Activated T-helper 2 cell treated with anti-CD3 and anti-CD28 coated beads, Interferon-gamma antibody, Interleukin-2, Interleukin-4, amounts not matched to agents 10 μg/mL and 5 μg/mL and 100 μg/mL, durations not matched to agents 14 hours and 24 hours and 36 hours (primary cell): Measurements from ENCODE around the gene TUFM. TPM values are rescaled to one million over a fixed set of nuclear protein-coding genes. Genes with fewer than 3 reads are reported as not detected.

Experiments used
- DNase-seq: peaks from one replicate; pipeline ENCODE4 v3.0.0; 2021; ENCODE audit warnings: low spot score
- H3K27ac Mint-ChIP-seq: one replicate; pipeline ENCODE4 v1.8.0; 2021; ENCODE audit warnings: mixed read lengths
- H3K27me3 Mint-ChIP-seq: one replicate; pipeline ENCODE4 v1.8.0; 2021; ENCODE audit warnings: low read depth, mixed read lengths
- H3K36me3 Mint-ChIP-seq: one replicate; pipeline ENCODE4 v1.8.0; 2021; ENCODE audit warnings: low read depth, mixed read lengths
- H3K4me1 Mint-ChIP-seq: one replicate; pipeline ENCODE4 v1.8.0; 2021; ENCODE audit warnings: low read depth, mixed read lengths
- H3K4me3 Mint-ChIP-seq: one replicate; pipeline ENCODE4 v1.8.0; 2021; ENCODE audit warnings: low read depth, mild to moderate bottlenecking, moderate library complexity, mixed read lengths
- H3K9me3 Mint-ChIP-seq: one replicate; pipeline ENCODE4 v1.8.0; 2021; ENCODE audit warnings: mixed read lengths
- intact Hi-C: fragments of 100-400 bp; cut with micrococcal nuclease; formaldehyde crosslinking; loops from one replicate; pipeline ENCODE4 v1.15.1; 2023
- total RNA-seq: library from RNA; stranded (reverse); gene quantifications from 2 replicates; pipeline ENCODE4 v1.2.3, GENCODE V29; 2022

TUFM gene
- total RNA-seq, 1 donor from 2014 or later, result 202 TPM

DNA sequence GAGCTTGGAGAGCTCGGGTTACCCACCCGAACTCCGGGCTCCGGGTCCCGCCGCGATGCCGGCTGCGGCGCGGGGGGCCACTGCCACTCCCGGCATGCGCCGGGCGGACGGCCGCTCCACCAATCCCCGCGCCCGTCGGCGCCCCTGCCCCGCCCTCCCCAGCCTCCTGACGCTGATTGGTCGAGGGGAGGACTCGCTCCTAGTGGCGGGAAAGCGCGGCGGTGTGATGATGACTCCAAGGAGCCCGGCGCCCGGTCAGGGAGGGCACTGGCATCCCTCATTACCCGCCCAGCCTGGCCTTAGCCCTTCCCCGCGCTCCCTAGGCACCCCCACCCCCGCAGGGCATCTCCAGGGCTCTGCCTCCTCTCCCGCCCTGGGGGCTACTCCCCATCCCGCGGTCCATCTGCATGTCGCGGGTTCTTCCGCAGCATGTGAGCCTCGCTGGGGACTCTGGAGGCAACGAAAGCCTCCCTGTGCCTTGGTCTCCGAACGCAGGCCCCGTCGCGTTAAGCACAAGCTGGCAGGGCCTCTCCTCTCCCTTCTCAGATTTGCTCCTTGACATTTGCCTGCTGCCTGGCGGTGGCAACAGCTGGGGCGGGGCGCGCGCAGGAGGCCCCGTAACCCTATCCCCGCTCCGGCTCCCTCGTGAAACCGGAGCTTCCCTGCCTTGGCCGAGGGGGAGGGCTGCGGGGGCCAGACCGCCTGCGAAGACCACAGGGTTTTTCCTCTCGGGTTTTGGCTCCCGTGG lies 33.9 kb upstream of the TUFM start:
- Mint-ChIP-seq H3K4me3 (peak overlapping the region; percentile 89), H3K9me3 (no peaks in the 10 kb centered on the region), H3K27ac (peak overlapping the region; percentile 52), H3K36me3 (peaks cover 5% of the 10 kb centered on the region), H3K4me1 (peaks cover 15% of the 10 kb centered on the region), H3K27me3 (peaks cover 2% of the 10 kb centered on the region)
- DNase-seq, result peak; percentile 81
- intact Hi-C loops, result loop anchor here (1.0 to 2.0 kb wide), 2 partner anchors 17 to 65 kb away; partner anchors contain the start of gene SH2B1

DNA sequence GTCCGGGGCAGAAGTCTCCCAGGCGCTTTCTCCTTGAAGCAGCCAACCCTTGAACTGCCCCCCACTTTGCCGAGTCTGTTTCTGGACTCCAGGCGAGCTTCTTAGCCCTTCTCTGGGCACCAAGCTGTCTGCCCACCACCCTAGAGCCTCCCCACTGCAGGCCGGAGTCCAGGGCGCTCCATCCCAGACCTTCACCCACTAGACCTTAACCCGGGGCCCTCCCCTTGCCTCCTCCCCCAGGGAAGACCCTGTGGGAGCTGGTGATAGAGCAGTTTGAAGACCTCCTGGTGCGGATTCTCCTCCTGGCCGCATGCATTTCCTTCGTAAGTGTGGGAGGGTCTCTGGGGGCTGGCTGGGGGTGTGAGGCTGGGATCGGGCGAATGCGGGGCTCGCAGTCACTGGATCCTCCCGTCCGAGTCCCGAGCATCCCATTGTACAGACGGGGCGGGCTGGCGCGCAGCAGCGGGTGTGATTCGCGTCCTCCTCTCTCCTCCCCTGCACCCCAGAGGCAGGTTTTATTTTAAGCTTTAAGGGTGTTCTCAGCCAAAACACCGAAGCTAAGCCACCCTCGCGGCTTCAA lies 33.2 kb upstream of the TUFM start:
- Mint-ChIP-seq H3K4me1 (peaks cover 15% of the 10 kb centered on the region), H3K27ac (peak overlapping the region; percentile 49), H3K27me3 (peaks cover 2% of the 10 kb centered on the region), H3K36me3 (peaks cover 6% of the 10 kb centered on the region), H3K9me3 (no peaks in the 10 kb centered on the region), H3K4me3 (peak overlapping the region; percentile 89)
- DNase-seq, result no peak
- intact Hi-C loops, result loop anchor here (2.0 kb wide), 1 partner anchor 17 kb away; the partner anchor contains the start of gene SH2B1

DNA sequence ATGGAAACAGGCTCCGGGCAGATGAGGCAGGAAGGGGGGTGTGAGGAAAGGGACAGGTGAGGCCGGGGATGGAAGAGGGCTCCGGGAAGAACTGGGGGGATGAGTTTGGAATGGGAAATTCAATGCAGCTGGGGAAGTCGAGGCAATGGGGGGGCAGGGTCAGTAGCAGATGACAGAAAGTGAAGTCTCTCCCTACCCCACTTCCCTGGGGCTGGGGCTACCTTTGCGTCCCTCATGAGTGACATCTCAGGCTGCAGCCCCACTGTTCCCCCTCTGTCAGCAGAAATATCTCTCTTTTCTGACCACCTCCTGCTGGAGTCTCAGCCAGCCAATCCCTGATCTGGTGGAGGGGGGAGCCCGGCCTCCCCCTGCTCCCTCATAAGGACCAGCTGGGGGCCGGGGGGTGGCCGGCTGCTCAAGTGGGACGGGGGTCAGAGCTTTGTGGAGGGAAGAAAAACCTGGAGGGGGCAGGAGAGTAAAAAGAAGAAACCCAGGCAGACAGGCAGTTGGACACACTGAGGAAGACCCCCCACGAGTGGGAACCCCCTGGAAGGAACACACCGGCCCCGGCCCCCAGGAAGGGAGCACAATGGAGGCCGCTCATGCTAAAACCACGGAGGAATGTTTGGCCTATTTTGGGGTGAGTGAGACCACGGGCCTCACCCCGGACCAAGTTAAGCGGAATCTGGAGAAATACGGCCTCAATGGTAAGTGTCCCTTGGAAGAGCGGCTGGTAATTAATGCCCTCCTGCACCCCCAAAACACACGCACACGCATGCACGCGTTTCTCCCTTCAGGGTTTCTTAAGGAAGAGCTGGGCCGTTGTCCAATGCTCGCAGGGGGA lies 32.2 kb upstream of the TUFM start, which contains the start of gene ATP2A1:
Gene ATP2A1 (plus strand): TSS at position 406 of the 844 bp plus-strand sequence. CDS start 184 bp downstream, at position 590.
- Mint-ChIP-seq H3K27ac (peak within 1 kb of the TSS; percentile 49), H3K4me1 (peaks cover 15% of the 10 kb centered on the region), H3K36me3 (peaks cover 13% of the 10 kb centered on the region), H3K9me3 (no peaks in the 10 kb centered on the region), H3K4me3 (peak within 1 kb of the TSS; percentile 89), H3K27me3 (peaks cover 2% of the 10 kb centered on the region)
- intact Hi-C loops, result loop anchor here (2.0 kb wide), 1 partner anchor 16 kb away; the partner anchor contains the start of gene SH2B1
- DNase-seq, result no peak

DNA sequence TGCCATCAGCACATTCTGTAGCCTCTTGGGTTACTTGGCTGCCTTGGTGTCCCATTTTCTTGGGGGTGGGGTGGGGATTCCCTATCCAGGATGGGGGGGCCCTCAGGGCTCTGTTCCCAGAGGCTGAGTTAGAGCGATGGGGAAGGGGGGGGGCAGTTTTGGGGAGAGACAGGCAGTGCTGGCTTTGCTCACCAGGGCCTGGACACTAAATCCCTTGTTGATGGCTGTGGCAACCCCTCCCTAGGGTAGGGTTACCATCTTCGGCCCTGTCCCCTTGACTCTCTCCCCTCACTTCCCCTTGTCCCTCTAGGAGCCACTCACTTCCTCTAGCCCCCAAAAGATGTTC lies 31.5 kb upstream of the TUFM start:
- intact Hi-C loops, result no loop called here
- Mint-ChIP-seq H3K9me3 (no peaks in the 10 kb centered on the region), H3K27ac (no peak overlapping the region), H3K36me3 (peaks cover 19% of the 10 kb centered on the region), H3K27me3 (peaks cover 2% of the 10 kb centered on the region), H3K4me3 (peak overlapping the region; percentile 35), H3K4me1 (peaks cover 15% of the 10 kb centered on the region)
- no peak for DNase-seq

DNA sequence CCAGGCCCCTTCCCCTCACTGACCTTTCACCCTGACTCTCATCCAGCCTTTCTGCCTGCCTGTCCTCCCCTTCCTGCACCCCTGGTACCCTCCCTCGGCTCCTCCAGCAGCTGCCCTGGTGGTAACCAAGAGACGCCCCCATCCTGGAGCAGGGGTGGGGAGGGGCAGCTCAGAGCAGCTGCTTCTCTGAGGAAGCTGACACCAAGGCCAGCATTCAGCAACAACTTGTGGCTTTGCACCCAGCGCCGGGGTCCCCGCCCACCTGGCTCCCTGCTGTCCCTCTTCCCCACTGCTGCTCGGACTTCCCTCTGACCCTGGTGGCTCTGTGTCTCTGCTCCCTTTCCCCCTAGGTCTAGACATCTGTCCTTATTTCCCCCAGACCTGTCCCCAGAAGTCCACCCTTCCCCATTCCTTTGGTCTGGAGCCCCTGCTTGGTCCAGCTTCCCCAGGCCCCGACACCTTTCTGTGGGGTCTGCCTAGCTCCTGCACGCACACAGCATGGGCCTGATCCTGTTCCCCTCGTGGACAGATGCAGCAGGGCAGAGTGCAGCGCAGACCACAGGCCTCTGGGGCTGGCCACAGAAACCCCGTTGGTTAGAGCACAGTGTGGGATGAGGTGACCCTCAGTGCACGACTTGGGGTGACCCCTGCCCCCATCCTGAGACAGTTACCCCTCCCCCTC lies 31.0 kb upstream of the TUFM start:
- Mint-ChIP-seq H3K27ac (no peak overlapping the region), H3K4me3 (no peak overlapping the region), H3K36me3 (peaks cover 19% of the 10 kb centered on the region), H3K27me3 (peaks cover 2% of the 10 kb centered on the region), H3K4me1 (peaks cover 15% of the 10 kb centered on the region), H3K9me3 (no peaks in the 10 kb centered on the region)
- intact Hi-C loops, result no loop called here
- no peak for DNase-seq

DNA sequence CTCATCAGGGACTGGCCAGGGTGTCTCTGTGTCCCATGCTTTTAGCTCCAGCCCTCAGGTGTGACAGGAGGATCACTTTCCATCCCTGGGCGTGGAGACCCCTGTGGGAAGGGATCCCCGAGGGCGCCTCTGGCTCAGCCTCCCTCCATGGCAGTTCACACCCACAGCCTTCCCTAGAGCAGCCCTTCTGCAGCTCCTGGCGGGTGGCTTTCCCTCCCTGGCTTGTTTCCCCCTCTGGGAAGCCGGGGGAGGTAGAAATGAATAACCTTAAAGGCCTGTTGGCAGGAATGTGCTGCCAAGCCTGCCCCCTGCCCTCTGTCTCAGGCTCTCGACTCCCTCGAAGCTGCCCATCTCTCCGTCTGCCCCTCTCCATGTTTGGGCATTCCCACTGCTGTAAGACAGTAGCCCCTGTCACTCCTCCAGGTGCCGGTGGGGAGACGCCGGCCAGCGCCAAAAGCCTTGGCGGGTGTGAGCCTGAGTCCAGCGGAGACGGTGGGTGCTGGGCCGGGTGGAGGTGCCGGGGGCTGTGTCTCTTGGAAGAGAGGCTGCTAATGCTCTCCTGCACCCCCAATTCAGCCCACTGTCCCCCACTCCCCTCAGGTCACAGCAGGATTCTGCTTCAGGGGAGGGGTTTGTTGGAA lies 30.0 kb upstream of the TUFM start:
- intact Hi-C loops, result no loop called here
- no peak overlapping the region for H3K4me3 Mint-ChIP-seq

DNA sequence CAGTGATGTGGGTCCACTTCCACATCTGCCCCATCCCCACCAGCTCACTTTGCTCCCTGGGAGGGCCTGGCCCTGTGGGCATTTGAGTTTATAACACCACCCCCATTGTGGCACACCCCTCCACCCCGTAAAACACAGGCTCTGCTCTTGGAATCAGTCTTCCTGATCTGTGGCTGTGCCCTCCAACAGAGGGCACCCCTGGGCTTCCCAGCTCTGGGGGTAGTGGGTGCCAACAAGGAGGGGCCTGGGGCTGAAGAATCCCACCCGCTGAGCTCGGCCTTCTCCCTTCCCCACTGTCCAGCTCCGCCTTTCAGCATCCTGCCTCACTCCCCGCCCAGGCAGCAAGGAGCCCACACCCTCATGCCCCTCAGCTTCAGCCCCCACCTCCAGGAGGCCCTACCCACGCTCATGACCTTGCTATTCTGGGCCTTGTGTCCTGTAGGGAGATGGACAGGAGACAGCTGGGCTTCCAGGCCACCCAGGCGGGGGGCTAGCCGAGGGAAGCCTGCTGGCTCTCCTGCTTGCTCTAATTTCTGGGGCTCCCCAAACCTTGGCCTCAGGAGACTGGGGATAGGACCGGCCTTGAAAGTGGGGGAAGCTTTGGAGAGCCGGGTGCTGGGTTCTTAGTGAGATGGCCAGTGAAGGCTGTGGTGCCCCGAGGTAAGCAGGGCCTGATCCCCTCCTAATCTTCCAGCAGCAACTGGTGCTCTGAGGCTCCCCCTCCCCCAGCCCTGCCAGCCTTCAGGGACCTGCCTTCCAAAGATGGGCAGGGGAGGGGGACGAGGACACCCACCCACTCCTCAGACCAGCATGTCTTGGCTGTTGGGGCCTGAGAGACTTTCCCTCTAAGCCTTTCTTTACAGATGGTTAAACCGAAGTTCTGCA lies 29.2 kb upstream of the TUFM start:
- Mint-ChIP-seq H3K27ac (no peak overlapping the region), H3K4me3 (no peak overlapping the region), H3K4me1 (peaks cover 10% of the 10 kb centered on the region), H3K9me3 (no peaks in the 10 kb centered on the region), H3K36me3 (peaks cover 24% of the 10 kb centered on the region), H3K27me3 (no peaks in the 10 kb centered on the region)
- DNase-seq, result no peak
- intact Hi-C loops, result no loop called here

More for the DNA sequence above, 30.0 kb upstream of the TUFM start:
- peaks cover 15% of the 10 kb centered on the region for H3K4me1 Mint-ChIP-seq
- H3K27me3 Mint-ChIP-seq, result peaks cover 2% of the 10 kb centered on the region
- no peak overlapping the region for H3K27ac Mint-ChIP-seq
- DNase-seq, result no peak
- no peaks in the 10 kb centered on the region for H3K9me3 Mint-ChIP-seq
- peaks cover 19% of the 10 kb centered on the region for H3K36me3 Mint-ChIP-seq

DNA sequence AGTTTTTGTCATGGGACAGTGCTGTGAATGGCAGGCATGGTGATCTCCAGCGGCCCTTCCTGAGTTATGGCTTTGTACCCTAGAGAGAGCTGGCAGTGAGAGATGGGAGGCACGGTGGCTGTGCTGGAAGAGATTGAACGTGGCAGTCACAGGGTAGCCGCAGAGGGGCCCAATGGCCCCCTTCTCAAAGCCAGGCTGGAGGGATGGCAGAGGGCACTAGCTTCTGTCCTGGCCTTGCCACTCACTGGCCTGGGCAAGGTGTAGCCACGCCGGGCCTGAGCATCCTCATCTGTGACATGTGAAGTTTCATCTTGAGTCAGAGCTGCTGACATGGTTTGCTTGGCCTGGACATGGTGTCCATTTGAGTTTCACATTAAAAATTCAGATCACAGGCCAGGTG lies 28.3 kb upstream of the TUFM start:
- H3K4me1 Mint-ChIP-seq, result peaks cover 8% of the 10 kb centered on the region
- intact Hi-C loops, result no loop called here
- H3K4me3 Mint-ChIP-seq, result no peak overlapping the region
- no peak for DNase-seq
- H3K9me3 Mint-ChIP-seq, result no peaks in the 10 kb centered on the region
- peaks cover 34% of the 10 kb centered on the region for H3K36me3 Mint-ChIP-seq
- H3K27ac Mint-ChIP-seq, result no peak overlapping the region
- H3K27me3 Mint-ChIP-seq, result no peaks in the 10 kb centered on the region

DNA sequence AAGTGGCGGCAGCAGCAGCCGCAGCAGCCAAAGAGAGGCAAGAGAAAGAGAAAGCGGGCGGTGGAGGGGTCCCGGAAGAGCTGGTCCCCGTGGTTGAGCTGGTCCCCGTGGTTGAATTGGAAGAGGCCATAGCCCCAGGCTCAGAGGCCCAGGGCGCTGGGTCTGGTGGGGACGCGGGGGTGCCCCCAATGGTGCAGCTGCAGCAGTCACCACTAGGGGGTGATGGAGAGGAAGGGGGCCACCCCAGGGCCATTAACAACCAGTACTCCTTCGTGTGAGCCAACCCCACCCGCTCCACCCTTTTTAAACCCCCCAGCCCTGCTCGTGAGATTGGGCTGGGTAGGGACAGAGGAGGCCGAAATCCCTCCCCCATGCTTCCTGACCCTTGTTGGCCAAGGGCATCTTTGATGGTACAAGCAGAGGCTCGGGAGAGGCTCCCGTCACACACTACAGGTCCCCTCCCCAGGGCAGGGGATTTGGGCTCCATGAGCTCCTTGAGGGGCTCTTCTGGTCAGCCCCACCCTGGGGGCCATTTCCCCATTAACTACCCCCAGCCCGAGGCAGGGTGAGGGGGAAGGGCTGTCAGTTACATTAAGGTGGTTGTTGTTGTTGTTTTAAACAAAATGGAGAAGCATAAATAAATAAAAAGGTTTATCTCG lies 27.5 kb upstream of the TUFM start:
- intact Hi-C loops, result no loop called here
- Mint-ChIP-seq H3K4me3 (no peak overlapping the region), H3K36me3 (peaks cover 39% of the 10 kb centered on the region), H3K27me3 (no peaks in the 10 kb centered on the region), H3K27ac (no peak overlapping the region), H3K4me1 (peaks cover 4% of the 10 kb centered on the region), H3K9me3 (no peaks in the 10 kb centered on the region)
- peak; percentile 48 for DNase-seq

DNA sequence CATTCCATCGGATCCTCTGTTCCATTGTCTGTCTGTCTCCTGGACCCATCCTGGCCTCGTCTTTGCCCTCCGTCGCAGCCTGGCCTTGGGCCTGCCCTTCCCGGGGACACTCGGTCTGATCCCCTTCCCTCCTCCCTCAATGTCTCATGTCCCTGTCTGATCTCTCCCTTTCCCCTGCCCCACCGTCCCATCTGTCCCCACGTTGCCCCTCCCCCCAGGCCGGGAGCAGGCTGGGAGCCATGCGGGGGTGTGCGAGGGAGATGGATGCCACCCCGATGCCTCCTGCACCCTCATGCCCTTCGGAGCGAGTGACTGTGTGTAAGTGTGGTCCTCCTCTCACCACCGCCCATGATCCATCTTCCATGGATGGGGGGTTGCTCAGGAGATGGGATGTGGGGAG lies 26.8 kb upstream of the TUFM start:
- intact Hi-C loops, result no loop called here
- peaks cover 39% of the 10 kb centered on the region for H3K36me3 Mint-ChIP-seq

DNA sequence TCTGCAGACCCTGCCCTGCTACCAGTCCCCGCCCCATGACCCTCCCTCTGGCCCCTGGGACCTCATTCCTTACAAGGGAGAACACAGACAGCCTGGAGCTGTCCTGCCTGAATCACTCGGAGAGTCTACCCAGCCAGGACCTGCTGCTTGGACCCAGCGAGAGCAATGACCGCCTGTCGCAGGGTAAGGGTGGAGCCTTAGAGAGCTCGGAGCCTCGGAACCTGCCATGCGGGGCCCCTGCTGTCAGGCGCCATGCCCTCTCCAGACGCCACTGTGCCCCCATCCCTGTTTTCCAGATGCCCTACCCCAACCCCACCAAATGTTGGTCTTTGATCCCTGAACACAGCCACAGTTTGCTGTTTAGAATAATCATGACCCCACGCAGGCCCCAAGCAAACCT lies 23.1 kb upstream of the TUFM start:
- H3K9me3 Mint-ChIP-seq, result no peaks in the 10 kb centered on the region
- no peak overlapping the region for H3K4me3 Mint-ChIP-seq
- H3K36me3 Mint-ChIP-seq, result peaks cover 39% of the 10 kb centered on the region
- H3K4me1 Mint-ChIP-seq, result peaks cover 2% of the 10 kb centered on the region
- H3K27ac Mint-ChIP-seq, result no peak overlapping the region
- intact Hi-C loops, result no loop called here
- no peak for DNase-seq
- H3K27me3 Mint-ChIP-seq, result no peaks in the 10 kb centered on the region

More for the DNA sequence above, 26.8 kb upstream of the TUFM start:
- DNase-seq, result no peak
- no peak overlapping the region for H3K27ac Mint-ChIP-seq
- H3K27me3 Mint-ChIP-seq, result no peaks in the 10 kb centered on the region
- H3K9me3 Mint-ChIP-seq, result no peaks in the 10 kb centered on the region
- H3K4me3 Mint-ChIP-seq, result no peak overlapping the region
- H3K4me1 Mint-ChIP-seq, result peaks cover 2% of the 10 kb centered on the region
